HG02588 (cell line): ENCODE results near the gene NOX3.
"Not testable (repeated sequence)": the region's sequence is repeated elsewhere in the genome, so short reads cannot be mapped to it uniquely, and the experiment has no call there.

Source experiments
- ATAC-seq: cut with Tn5 transposase; IDR thresholded peaks from one replicate; pipeline ENCODE4 v1.9.1; 2021; ENCODE audit warnings: mild to moderate bottlenecking, moderate library complexity; ENCODE audit not compliant: unreplicated experiment

Gene NOX3

GRCh38 chr6:155468543-155468942 is 12.9 kb upstream of the NOX3 start:
- not testable (repeated sequence) for ATAC-seq

DNA sequence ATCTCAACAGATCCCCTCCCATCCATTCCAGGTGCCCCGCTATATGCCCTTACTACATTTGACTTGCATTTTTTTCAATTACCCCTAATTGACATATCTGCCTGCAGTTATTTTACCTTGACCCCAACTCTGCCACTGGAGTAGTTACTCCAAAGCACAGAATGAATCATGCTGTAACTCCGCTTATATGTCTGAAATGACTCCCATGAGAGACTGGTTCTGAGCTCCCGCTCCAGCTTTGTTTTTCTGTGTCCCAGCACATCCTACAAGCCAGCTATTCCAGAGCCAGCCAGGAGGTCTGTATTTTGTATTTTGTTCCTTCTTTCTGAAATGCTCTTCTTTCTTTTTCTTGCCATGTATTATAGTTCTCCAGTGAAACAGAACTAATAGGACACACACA is 10.9 kb upstream of the NOX3 start:
- no peak for ATAC-seq

- ATAC-seq = no peak
Measured at GRCh38 chr6:155461556-155461955, 5.9 kb upstream of the NOX3 start.

GRCh38 chr6:155454471-155454870 is 1.2 kb downstream of the NOX3 start:
- no peak for ATAC-seq

- ATAC-seq = no peak
Measured at GRCh38 chr6:155454008-155454407, 1.6 kb downstream of the NOX3 start.

DNA sequence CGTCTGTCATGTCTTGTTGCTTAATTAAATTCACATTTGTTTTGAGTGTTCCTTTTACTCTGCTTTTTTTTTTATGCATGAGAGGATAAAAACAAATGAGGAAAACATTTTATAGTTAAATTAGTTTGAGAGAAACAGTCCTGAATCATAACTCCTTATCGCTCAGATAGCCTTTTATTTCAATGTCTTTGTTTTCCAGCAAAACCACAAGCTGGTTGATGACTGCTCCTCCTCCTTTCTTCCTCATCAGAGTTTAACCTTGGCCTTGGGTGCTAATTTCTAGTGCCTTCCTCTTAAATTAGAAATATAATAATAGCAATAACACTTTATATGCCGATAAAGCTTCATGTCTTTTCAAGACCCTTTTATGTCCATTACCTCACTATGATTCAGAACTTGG is 3.1 kb downstream of the NOX3 start:
- ATAC-seq = no peak

DNA sequence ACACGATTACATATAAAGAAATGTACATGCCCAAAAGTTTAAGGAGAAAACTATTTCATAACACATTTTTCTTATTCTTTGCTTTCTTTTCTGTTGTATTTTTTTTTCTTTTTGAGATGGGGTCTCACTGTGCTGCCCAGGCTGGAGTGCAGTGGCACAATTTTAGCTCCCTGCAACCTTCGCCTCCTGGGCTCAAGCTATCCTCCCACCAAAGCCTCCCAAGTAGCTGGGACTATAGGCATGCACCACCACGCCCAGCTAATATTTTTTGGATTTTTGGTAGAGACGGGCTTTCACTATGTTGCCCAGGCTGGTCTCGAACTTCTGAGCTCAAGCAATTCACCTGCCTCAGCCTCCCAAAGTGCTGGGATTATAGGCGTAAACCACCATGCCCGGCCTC is 4.1 kb downstream of the NOX3 start:
- not testable (repeated sequence) for ATAC-seq

DNA sequence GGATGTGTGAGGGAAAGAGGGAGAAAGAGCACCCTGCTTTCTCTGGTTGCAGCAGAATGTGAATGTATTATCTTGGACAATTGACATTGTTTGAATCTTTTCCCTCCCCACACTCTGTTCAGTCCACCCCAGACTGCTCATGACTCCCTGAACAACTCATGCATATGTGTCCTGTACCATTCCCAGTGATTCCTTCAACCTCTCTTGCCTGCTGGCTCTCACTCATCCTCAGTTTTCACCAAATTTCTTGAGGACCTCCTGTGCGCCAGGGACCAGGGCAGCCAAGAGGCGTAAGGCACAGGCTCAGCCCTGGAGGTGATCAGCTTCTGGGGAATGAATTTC is 5.4 kb downstream of the NOX3 start:
- ATAC-seq = no peak

DNA sequence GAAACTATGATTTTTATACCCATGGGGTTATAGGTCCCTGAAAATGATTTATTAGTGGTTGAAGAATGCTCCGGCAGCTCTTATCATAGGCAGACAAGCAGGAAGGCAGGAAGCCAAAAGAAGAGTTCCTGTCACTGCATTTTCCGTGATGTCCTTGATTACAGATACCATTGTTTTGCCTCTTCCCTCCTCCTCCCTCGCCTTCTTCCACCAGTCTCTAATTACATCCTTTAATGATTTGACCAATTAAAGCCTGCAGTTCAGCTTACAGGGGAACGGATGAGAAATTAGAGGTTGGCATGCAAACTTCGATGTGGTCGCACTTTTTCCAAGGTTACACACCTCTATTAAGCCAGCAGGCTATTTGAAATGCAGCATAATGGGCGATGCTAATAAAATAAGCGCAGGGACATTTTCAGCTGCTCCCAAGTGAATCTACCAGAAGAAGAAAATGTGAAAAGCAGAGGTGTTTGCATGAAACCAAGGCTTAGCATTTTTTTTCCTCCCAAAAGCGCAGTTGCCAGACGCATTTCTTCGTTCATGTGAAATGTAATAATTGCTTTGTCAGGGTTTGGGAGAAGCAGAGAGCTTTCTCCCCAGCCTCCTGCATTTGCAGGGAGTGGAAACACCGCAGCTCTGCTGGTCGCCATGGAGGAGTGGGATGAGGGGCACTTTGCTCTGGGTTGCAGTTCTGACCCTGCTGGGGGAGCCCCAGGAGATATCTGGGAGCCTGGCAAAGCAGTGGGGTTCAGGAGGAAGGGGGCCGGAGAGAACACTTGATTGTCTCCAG is 6.0 kb downstream of the NOX3 start:
- ATAC-seq = no peak

- no peak for ATAC-seq
Measured at GRCh38 chr6:155448668-155449449, 6.8 kb downstream of the NOX3 start.

DNA sequence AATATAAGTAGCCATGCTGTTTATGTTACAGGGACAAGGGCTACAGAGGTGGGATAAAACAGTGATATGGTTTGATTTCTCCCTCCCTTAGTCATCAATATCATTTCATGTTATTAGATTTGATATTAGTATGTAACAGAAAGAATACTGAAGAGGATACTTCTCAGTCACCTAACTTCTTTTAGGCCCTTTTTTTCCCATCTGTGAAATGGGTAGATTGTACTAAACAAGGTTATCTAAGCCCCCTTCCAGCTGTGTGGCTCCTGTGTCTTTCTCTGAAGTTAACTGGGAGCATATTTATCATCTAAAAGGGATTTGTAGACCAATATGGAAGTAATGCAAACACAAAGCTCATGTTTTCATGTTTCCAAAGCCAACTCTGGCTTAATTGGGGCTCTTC is 7.7 kb downstream of the NOX3 start:
- no peak for ATAC-seq

DNA sequence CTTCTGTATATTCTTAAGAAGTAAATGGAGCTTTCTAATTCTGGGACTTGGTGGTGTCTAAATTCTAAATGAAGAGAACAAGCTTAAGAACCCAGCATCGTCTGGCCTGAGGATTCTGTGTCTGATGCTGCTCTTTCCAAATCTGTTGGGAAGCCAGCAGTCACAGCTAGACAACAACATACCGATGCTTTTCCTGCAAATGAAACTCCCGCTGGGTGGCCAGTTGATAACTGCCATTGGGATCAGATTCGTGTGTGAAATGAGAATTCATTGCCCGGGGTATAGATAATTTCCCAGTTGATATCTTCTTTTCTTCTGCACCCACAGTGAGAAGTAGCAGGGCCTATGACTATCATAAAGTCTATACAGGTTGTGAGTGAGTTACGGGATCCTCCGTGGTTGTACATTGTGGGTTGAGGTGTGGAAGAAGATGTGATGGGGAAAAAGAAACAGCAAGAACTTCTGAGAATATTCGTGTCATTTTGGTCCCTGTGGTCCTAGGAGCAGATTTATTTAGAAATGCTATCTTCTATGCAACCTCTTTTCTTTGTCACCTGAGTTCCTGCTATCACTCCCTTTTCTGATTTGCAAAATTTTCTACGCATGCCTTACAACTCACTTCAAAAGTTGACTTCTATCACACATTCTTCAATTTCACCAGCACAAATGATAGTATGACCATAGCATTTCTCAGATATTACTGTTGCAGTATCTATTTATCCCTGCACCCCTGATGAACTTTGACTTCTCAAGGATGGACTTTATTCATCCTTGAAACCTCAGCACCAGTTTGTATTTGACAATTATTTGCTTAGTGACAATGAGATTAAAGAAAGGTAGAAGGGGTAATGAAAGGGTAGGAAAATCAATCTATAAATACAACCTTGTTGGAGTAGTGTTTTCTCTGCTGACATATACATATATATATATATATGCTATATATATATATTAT is 10.4 kb downstream of the NOX3 start:
- no peak for ATAC-seq

DNA sequence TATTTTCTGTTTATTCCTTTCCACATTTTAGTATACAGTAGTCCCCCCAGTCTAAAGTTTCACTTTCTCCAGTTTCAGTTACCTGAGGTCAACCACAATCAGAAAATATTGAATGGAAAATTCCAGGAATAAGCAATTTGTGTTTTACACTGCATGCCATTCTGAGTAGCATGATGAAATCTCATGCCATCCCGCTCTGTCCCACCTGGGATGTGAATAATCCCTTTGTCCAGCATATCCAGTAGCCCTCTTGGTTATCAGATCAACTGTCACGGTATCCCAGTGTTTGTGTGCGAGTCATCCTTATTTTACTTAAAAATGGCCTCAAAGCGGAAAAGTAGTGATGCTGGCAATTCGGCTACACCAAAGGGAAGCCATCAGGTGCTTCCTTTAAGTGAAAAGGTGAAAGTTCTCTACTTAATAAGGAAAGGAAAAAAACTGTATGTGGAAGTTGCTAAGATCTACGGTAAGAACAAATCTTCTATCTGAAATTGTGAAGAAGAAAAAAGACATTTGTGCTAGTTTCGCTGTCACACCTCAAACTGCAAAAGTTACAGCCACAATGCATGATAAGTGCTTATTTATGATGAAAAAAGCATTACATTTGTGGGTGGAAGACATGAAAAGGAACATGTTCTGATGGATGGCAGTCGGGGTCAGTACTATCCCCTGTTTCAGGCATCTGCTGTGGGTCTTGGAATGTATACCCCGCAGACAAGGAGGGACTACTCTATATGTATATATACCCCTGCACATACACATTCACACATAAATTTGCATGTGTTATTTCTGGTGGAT is 11.3 kb downstream of the NOX3 start:
- ATAC-seq = no peak

GRCh38 chr6:155443168-155443567 is 12.5 kb downstream of the NOX3 start:
- no peak for ATAC-seq

DNA sequence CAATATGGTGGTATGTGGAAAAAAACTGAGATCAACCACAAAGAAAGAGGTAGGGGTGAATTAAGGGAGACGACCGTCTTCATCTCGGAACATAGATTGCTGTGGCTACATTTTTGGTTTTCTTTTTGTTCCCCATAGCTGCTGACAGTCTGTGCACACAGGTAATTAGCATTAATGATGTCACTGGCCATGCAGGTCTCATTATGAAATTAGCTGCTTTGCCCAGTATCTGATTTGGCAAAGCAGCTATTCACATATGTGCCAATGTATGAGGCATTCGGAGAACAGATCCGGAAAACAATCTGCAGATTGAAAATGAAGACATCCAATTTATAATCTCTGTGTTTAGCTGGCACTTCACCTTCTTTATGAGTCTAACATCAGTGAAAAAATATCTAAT is 13.1 kb downstream of the NOX3 start:
- ATAC-seq = no peak

- no peak for ATAC-seq
Measured at GRCh38 chr6:155441112-155441465, 14.6 kb downstream of the NOX3 start.

- ATAC-seq = no peak
Measured at GRCh38 chr6:155440398-155441111, 15.1 kb downstream of the NOX3 start.

DNA sequence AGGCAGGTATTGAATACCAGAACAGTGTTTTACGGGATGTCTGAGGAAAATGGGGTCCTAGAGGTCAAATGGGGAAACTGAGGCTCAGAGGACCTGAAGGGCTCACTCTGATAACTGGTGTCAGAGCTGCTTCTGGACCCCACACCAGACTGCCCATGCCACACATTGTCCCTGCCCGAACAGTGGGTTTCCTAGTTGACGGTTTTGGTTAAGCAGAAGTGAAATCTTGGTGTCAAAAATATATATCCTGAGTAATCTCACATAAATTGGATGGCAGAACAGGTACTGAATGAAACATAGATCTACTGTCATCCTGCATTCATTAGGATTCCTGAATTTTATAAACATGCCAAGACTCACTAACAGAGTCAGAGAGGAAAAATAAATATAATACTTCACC is 16.3 kb downstream of the NOX3 start:
- ATAC-seq = no peak

GRCh38 chr6:155436981-155437749 is 18.5 kb downstream of the NOX3 start:
- ATAC-seq = no peak
